ENCODE data around the gene NTSR2. TPM values are rescaled to one million over a fixed set of nuclear protein-coding genes. Genes with fewer than 3 reads are reported as not detected.

NTSR2 gene
- total and polyA plus RNA-seq, 2 donors (not counting 3 experiments of a cell fraction or from before 2014, with no cell fraction given): not detected

DNA sequence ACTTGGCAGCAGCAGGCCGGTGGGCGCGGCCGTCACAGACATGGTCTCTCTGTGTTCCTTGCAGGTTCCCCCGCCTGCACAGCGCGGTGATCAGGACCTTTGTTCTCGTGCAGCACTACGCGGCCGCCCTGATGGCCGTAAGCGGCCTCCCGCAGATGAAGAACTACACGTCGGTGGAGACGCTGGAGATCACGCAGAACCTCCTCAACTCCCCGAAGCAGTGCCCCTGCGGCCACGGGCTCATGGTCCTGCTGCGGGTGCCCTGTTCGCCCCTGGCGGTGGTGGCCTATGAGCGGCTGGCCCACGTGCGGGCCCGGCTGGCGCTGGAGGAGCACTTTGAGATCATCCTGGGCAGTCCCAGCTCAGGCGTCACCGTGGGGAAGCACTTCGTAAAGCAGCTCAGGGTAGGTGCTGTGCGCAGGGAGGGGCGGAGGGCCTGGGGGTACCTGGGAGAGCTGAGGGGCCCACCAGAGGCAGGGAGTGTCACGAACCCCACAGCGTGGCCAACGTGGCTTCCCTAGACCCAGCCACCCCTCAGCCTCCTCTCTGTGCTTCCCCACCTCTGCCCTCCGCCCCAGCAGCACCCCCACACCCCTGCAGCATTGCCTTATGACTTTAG is 59.3 kb downstream of the NTSR2 start:
- FAIRE-seq (no peak), DNase-seq (ENCODE audit: low read depth, low spot score) (no peak)
- Histone ChIP-seq H3K27ac (ENCODE audit: insufficient read depth, low read depth, low read length) (no peak overlapping the region), H3K9me1 (replicated peaks; ENCODE audit: control insufficient read depth, extremely low read depth, insufficient read depth, low read length) (no peaks in the 10 kb centered on the region), H2AFZ (ENCODE audit: low read depth, low read length) (no peak overlapping the region), H3K9ac (replicated peaks; ENCODE audit: extremely low read depth, insufficient read depth, low read length) (no peak overlapping the region), H3K4me3 (replicated peaks in 1 of 3; ENCODE audit: insufficient read depth in 1 of 3, low read depth in 1 of 3, low read length in 3 of 3) (no peak overlapping the region), H3K9me3 (replicated peaks; ENCODE audit: control insufficient read depth, insufficient read depth, low read length) (no peaks in the 10 kb centered on the region), H3K79me2 (ENCODE audit: control insufficient read depth, insufficient read depth, low read length) (no peaks in the 10 kb centered on the region), H3K4me2 (ENCODE audit: insufficient read depth, low read length) (no peak overlapping the region), H3K27me3 (ENCODE audit: control insufficient read depth in 2 of 2, insufficient read depth in 2 of 2, low read length in 2 of 2) (peaks cover 0 to 1% of the 10 kb centered on the region in 2 experiments), H3K36me3 (ENCODE audit: control insufficient read depth in 2 of 2, extremely low read depth in 1 of 2, insufficient read depth in 2 of 2, low read length in 2 of 2) (no peaks in the 10 kb centered on the region), H4K20me1 (replicated peaks; ENCODE audit: control insufficient read depth, extremely low read depth, insufficient read depth, low read length) (no peaks in the 10 kb centered on the region), H3K4me1 (ENCODE audit: control insufficient read depth, extremely low read depth, insufficient read depth, low read length) (no peaks in the 10 kb centered on the region)
- no TSS peak for BruUV-seq (replicated peaks)
- ChIA-PET POLR2A (no interaction called here), CTCF (interaction anchor here (1.2 kb wide), 1 partner anchor 26 kb away, joined by 3 read pairs; no protein-coding TSS in a partner anchor)
- intact Hi-C loops (cut with micrococcal nuclease) (no loop called here), dilution Hi-C loops (cut with MboI; ENCODE audit: extremely low pct_ligation_motif_present, low sequenced_read_pairs) (no loop called here)
- TF ChIP-seq, protein P1, sequence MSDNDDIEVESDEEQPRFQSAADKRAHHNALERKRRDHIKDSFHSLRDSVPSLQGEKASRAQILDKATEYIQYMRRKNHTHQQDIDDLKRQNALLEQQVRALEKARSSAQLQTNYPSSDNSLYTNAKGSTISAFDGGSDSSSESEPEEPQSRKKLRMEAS (IDR thresholded peaks at IDR 0.05; ENCODE audit: insufficient read depth, insufficient read length): no peak
- TF ChIP-seq EZH2 (IDR thresholded peaks at IDR 0.05; ENCODE audit: borderline replicate concordance, low read depth, low read length, severe bottlenecking) (no peak), FOS (IDR thresholded peaks at IDR 0.05; ENCODE audit: borderline replicate concordance, insufficient read depth, low read length) (no peak), POLR2AphosphoS5 (IDR thresholded peaks at IDR 0.05; ENCODE audit: insufficient read depth, low read depth, low read length) (no peak), MYC (IDR thresholded peaks at IDR 0.05; ENCODE audit: low read depth, low read length) (no peak), JUN (IDR thresholded peaks at IDR 0.05; ENCODE audit: borderline replicate concordance, insufficient read depth, insufficient read length, low read depth) (no peak), GATA2 (IDR thresholded peaks at IDR 0.05; ENCODE audit: insufficient read depth, insufficient read length, low read depth, low read length) (no peak)

Other genes with a start within 250 kb of the NTSR2 start
- 14.6 and 15.7 TPM in 2 replicates for gene E2F6, start 204.0 kb downstream of the NTSR2 start, total RNA-seq
- 7.1 and 7.9 TPM in 2 replicates for gene E2F6, start 204.0 kb downstream of the NTSR2 start, polyA plus RNA-seq
- gene GREB1, start 136.2 kb downstream of the NTSR2 start, total RNA-seq: 0.23 and 0.58 TPM in 2 replicates
- 0.17 and 0.19 TPM in 2 replicates for gene GREB1, start 136.2 kb downstream of the NTSR2 start, polyA plus RNA-seq
- gene LPIN1, start 76.4 kb upstream of the NTSR2 start, total RNA-seq: 66.6 and 80.4 TPM in 2 replicates
- 19.5 and 26.6 TPM in 2 replicates for gene LPIN1, start 76.4 kb upstream of the NTSR2 start, polyA plus RNA-seq